Activated CD4-positive, alpha-beta T cell treated with anti-CD3 and anti-CD28 coated beads, Interleukin-2, amount 50 U/mL, for 16 hours (primary cell): ENCODE results near the gene SERPINB5.

Source experiments
- DNase-seq: peaks from one replicate; pipeline ENCODE4 v3.0.0-alpha.2; 2020

Gene SERPINB5

GRCh38 chr18:63534615-63535014 is 57.9 kb downstream of the SERPINB5 start:
- peak; percentile 44 for DNase-seq

GRCh38 chr18:63539904-63540510 is 63.2 kb downstream of the SERPINB5 start:
- DNase-seq, result no peak

- DNase-seq, result no peak
Observed at GRCh38 chr18:63542069-63542468, 65.3 kb downstream of the SERPINB5 start, which contains the start of gene SERPINB12. Gene SERPINB12 (plus strand): TSS chr18:63542369. CDS start chr18:63556160, 13,791 bp downstream.

- no peak for DNase-seq
Observed at GRCh38 chr18:63544017-63544416, 67.3 kb downstream of the SERPINB5 start.

- DNase-seq, result no peak
Observed at GRCh38 chr18:63545000-63545399, 68.2 kb downstream of the SERPINB5 start.

GRCh38 chr18:63550068-63550467 is 73.3 kb downstream of the SERPINB5 start:
- no peak for DNase-seq

- no peak for DNase-seq
Observed at GRCh38 chr18:63551769-63552168, 75.0 kb downstream of the SERPINB5 start.

GRCh38 chr18:63552581-63552980 is 75.8 kb downstream of the SERPINB5 start:
- no peak for DNase-seq

GRCh38 chr18:63553081-63553480 is 76.3 kb downstream of the SERPINB5 start:
- DNase-seq, result no peak
